ENCODE measurements around the gene KRTAP4-11. TPM values are rescaled to one million over a fixed set of nuclear protein-coding genes. Genes with fewer than 3 reads are reported as not detected.
"Not testable (repeated sequence)": the region's sequence is repeated elsewhere in the genome, so short reads cannot be mapped to it uniquely, and the experiment has no call there.

Gene KRTAP4-11
- total RNA-seq, 6 experiments from 2014 or later = not detected

- no peaks in the 10 kb centered on the region for H3K27me3 ChIP-seq
- intact Hi-C loops (cut with DNase I) = no loop called here
- H3K4me1 ChIP-seq = no peaks in the 10 kb centered on the region
- TF ChIP-seq POLR2A (IDR thresholded peaks at IDR 0.05) (no peak), CTCF (IDR thresholded peaks at IDR 0.05) (no peak)
- H3K36me3 ChIP-seq = no peaks in the 10 kb centered on the region
- DNase-seq = no peak
- 53% methylated on average over 4 of the region's 6 CpGs for WGBS (ENCODE audit: insufficient coverage, low coverage, low lambda C conversion rate, missing lambda C conversion rate)
- no peak for ATAC-seq
- H3K27ac ChIP-seq = no peak within 1 kb of the TSS
- H3K9me3 ChIP-seq = no peaks in the 10 kb centered on the region
- no peak within 1 kb of the TSS for H3K4me3 ChIP-seq
Observed at GRCh38 chr17:41140360-41141131, 22.4 kb upstream of the KRTAP4-11 start, which contains the start of gene KRTAP4-6. Gene KRTAP4-6 (minus strand): TSS chr17:41140544. CDS start chr17:41140487, 57 bp downstream.

DNA sequence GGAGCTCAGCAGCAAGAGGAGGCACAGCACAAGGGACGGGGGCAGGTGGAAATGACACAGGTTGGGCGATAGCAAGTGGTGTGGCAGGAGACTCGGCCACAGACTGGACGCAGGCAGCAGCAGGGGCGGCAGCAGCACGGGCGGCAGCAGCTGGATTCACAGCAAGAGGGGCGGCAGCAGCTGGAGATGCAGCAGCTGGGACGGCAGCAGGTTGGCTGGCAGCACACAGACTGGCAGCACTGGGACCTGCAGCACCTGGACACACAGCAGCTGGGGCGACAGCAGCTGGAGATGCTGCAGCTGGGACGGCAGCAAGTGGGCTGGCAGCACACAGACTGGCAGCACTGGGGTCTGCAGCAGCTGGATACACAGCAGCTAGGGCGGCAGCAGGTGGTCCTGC lies 21.7 kb upstream of the KRTAP4-11 start:
- intact Hi-C loops (cut with DNase I); H3K4me3 ChIP-seq; H3K9me3 ChIP-seq; H3K36me3 ChIP-seq; DNase-seq; H3K4me1 ChIP-seq; H3K27ac ChIP-seq; ATAC-seq; H3K27me3 ChIP-seq: not testable (repeated sequence)
- WGBS (ENCODE audit: insufficient coverage, low coverage, low lambda C conversion rate, missing lambda C conversion rate) = 63% methylated on average over 8 of the region's 12 CpGs

DNA sequence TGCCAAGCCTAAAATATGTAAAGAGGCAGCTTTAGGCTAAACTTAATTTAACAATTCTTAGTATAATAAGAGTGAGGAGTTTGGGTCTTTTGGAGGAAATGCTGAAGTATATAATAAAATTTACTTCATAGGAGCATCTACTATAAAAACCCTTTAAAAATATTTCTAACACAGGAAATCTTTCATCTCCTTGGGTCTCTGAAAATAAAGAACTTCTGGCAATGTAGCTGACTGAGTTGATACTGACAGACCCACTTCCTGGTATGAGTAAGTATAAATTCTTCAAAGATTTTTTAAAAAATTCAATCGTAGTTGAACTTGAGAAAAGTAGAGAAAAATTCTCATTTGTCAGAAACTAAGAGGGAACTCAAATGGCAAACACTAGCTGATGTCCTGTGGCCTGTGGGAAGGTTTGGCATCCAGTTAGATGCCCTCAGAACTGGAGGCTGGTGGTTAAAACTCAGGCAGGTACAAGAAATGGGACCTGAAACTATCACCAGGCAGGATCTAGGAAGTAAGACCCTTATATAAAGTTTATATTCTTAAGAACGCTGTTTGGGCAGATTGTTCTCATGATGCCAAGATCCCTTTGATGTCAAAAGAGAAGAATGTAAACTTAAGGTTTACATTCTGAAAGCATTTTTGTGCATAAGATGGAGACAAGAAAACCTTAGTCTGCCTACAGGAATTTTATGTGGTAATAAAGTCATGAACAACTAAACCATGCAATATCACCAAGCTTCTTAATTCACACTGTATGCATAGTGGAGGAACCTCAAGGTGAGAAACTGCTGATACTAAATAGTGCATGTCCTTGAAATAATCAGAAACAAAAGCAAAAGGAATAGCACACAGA lies 15.9 kb upstream of the KRTAP4-11 start:
- no peak for TF ChIP-seq CTCF (IDR thresholded peaks at IDR 0.05)
- no peak for TF ChIP-seq POLR2A (IDR thresholded peaks at IDR 0.05)
- DNase-seq (no peak), ATAC-seq (no peak)
- Histone ChIP-seq H3K9me3 (no peaks in the 10 kb centered on the region), H3K36me3 (no peaks in the 10 kb centered on the region), H3K27ac (no peak overlapping the region), H3K27me3 (no peaks in the 10 kb centered on the region), H3K4me3 (no peak overlapping the region), H3K4me1 (no peaks in the 10 kb centered on the region)
- 34% methylated on average over 2 of the region's 2 CpGs for WGBS (ENCODE audit: insufficient coverage, low coverage, low lambda C conversion rate, missing lambda C conversion rate)
- intact Hi-C loops (cut with DNase I) = no loop called here

DNA sequence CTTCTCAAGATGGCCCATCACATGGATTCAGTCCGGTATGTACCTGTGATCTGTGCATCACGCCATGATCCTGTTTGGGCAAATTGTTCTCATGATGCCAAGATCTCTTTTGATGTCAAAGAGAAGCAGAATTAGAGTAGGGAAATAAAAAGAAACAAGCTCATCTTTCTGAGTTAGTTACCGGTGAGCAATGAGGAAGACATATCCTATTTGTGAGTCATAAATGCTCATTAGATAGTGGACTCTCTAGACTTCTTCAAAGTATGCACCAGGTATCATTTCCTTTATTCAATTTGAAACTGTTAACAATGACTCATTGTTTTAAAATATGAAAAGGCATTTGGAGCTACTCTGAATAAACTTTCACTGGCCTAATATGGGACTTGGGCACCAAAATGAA lies 13.8 kb upstream of the KRTAP4-11 start:
- Histone ChIP-seq H3K27ac (no peak overlapping the region), H3K36me3 (no peaks in the 10 kb centered on the region), H3K4me3 (no peak overlapping the region), H3K9me3 (no peaks in the 10 kb centered on the region), H3K4me1 (no peaks in the 10 kb centered on the region), H3K27me3 (no peaks in the 10 kb centered on the region)
- TF ChIP-seq CTCF (IDR thresholded peaks at IDR 0.05) (no peak), POLR2A (IDR thresholded peaks at IDR 0.05) (no peak)
- DNase-seq (no peak), ATAC-seq (no peak)
- intact Hi-C loops (cut with DNase I) = no loop called here
- 57% methylated on average over 3 of the region's 3 CpGs for WGBS (ENCODE audit: insufficient coverage, low coverage, low lambda C conversion rate, missing lambda C conversion rate)

DNA sequence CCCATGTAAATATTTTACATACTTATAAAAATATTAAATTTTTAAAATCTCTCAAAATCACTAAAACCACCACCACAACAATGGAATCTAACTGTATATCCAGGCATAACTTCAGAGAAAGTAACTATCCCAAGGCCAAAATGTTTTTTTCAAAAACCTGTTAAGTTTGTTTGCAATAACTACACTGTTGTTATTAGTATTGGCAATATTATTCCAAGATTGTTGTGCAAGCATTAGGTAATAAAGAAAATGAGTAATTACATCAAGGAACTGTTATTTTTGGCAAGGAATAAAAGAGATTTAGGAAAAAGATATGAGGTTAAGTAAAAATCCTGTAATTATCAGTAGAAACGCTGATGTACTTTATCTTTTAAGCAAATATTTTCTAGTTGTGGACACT lies 9.2 kb upstream of the KRTAP4-11 start:
- TF ChIP-seq POLR2A (IDR thresholded peaks at IDR 0.05) (no peak), CTCF (IDR thresholded peaks at IDR 0.05) (no peak)
- ATAC-seq (no peak), DNase-seq (no peak)
- no peak overlapping the region for H3K4me3 ChIP-seq
- H3K4me1 ChIP-seq = no peaks in the 10 kb centered on the region
- H3K27me3 ChIP-seq = no peaks in the 10 kb centered on the region
- H3K27ac ChIP-seq = no peak overlapping the region
- H3K9me3 ChIP-seq = no peaks in the 10 kb centered on the region
- intact Hi-C loops (cut with DNase I) = no loop called here
- 39% methylated on average over 1 of the region's 1 CpG for WGBS (ENCODE audit: insufficient coverage, low coverage, low lambda C conversion rate, missing lambda C conversion rate)
- no peaks in the 10 kb centered on the region for H3K36me3 ChIP-seq
